Measurements from ENCODE around the gene TMCC1.
"Not testable (repeated sequence)": the region's sequence is repeated elsewhere in the genome, so short reads cannot be mapped to it uniquely, and the experiment has no call there.

TMCC1 gene

DNA sequence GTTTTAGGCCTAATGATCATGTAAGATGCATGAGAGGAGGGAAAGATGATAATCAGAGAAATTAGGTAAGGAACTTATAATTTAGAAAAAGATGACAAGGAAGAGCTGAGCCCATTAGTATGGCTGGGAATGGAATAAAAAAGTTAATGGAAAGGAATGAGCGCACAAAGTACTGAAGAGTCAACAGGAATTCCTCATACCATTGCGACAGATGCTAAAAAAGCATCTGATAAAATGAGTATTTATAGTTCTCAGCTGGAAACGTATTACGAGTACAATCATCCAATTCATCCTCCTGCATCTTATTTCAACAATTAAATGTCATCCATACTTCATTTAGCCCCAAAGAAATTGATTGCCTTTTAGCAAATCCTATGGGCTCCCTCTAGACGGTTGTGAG is 58.9 kb downstream of the TMCC1 start:
- no peak for DNase-seq

DNA sequence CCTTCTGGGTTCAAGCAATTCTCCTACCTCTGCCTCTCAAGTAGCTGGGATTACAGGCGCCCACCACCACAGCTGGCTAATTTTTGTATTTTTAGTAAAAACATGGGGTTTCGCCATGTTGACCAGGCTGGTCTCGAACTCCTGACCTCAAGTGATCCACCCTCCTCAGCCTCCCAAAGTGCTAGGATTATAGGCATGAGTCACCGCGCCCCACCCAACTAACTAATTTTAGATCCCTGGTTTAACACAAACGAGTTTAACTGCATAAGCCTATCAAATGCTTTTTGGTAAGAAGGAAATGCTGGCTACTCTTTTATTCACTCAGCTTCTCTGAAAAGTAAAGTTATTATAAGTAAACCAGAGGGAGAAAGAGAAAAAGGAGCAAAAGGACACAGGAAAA is 61.6 kb downstream of the TMCC1 start:
- not testable (repeated sequence) for DNase-seq

DNA sequence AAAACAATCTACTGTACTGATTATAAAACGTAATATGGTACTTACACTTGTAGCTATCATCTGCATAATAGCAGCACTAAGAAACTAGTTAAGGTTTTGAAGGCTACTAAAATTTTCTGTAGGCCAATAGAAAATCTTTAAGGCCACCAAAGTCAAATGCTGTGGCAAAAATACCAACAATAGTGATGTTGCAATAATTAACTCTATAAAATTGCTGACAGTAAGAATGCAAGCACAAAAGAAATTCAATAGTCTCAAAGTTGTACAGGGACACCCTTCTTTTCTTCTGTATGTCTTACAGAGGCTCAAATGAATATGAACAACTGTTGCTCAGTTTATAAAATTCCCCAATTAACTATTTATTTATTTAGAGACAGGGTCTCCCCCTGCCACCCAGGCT is 62.0 kb downstream of the TMCC1 start:
- DNase-seq = no peak

DNA sequence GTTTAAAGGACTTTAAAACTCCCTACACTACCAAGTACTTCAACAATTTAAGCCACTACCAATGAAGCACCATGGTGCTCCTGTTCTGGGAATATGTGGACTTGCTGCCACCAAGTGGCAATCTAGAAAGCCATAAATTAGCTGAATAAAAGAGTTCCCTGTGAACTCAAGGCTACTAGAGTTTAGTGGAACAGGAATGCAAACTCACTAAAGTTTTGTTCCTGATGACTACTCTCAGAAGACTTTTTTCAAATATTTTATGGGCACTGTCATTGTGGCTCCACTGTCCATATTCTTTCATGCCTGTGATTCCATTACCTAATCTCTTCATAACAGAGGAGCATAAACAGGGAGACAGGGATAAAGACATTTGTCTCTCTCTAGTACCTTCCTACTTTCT is 63.9 kb downstream of the TMCC1 start:
- DNase-seq = peak in 6 of 14 donors; percentile 4 to 50 (median 12)

- no peak for DNase-seq
Measured at GRCh38 chr3:129827765-129828164, 65.7 kb downstream of the TMCC1 start.

DNA sequence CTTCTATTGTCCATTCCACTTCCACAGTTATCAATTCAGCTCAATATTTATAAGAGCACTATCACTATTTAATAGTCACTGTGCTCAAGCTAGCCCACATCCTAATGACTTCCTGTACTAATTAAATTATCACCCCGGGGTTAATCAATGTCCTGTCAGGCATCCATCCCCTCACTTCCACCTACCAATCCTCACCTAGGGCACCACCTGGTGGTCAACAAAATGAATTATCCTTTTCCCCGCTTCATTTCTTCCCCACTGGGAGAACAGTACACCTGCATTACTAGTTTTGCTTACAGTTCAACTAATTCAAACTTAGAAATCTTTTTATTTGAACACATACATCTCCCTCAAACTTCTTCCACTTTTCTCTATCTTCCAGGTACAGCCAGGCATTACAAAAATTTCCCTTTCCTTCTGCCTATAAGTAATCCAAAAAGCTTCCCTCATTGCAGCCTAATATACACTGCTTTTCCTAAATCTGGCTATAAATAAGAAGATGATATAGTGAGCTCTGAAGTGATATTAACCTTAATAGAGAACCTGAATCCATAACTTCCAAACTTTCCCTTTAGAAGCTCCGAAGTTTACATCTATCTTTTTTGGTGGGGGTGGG is 68.5 kb downstream of the TMCC1 start:
- DNase-seq = peak in 3 of 14 donors; percentile 3 to 20 (median 9)

GRCh38 chr3:129822679-129823078 is 70.8 kb downstream of the TMCC1 start:
- DNase-seq = no peak

DNA sequence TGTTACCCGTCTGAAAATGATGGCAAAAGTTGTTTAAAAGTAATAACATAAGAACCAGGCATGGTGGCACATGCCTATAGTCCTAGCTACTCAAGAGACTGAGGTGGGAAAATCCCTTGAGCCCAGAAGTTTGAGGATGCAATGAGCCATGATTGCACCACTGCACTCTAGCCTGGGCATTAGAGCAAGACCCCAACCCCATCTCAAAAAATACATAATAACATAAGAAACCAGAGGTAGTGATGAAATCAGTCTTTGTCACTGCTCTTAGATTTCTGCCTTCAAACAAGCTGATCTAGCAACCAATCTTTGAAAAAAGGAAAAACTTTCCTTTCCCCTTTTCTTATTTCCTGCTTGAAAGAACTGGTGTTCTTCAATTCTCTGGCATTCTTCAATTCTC is 71.3 kb downstream of the TMCC1 start:
- DNase-seq = no peak

- no peak for DNase-seq
Measured at GRCh38 chr3:129820587-129820986, 72.9 kb downstream of the TMCC1 start.

GRCh38 chr3:129812589-129812988 is 80.9 kb downstream of the TMCC1 start:
- peak in 1 of 14 donors; percentile 23 for DNase-seq

DNA sequence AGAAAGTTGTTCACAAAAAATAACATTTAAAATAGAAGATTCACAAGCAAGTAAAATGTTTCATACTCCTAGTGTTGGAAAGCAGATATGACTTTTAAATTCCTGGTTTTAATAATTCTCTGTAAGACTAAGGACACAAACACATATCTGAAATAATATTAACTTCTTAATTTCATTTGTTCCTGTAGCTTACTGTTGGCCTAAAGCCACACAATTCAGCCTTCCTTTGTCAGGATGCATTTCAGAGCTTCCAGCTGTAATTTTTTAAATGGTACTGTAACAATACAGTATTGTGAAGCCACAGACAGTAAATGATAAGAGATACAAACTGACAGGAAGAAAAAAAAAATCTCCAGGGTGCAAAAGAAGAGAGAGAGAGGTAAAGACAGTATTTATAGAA is 84.2 kb downstream of the TMCC1 start:
- no peak for DNase-seq

- DNase-seq = no peak
Measured at GRCh38 chr3:129796146-129796545, 97.4 kb downstream of the TMCC1 start.

DNA sequence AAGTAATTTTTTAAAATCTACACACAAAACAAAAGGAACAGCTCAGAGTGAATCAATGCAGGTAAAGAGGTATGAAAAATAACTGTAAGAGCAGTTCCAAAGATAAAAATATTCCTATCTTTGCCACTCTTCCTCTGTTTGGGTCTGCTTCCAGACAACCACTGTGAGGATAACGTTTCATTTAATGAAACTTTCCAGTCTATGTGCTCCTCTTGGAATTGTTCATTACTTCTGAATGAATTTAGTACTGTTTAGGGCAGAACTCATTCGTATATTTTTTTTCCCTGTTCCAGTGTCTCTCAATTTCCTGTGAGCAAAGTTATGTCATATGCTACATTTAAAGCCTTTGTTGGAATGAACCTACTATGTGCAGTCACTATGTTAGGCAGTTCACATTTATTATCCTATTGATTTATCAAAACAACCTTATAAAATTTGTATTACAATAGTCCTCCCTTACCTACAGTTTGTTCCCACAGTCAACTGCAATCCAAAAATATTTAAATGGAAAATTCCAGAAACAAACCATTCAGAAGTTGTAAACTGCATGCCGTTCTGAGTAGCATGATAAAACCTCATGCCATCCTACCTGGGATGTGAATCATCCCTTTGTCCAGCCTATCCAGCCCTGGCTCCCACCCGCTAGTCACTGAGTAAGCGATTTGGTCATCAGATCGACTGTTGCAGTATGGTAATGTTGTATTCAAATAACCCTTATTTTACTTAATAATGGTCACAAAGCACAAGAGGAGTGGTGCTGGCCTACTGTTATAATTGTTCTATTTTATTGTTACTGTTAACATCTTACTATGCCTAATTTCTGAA is 98.1 kb downstream of the TMCC1 start:
- DNase-seq = no peak

- DNase-seq = peak in 5 of 14 donors; percentile 5 to 47 (median 16)
Measured at GRCh38 chr3:129794311-129795185, 99.0 kb downstream of the TMCC1 start.

- DNase-seq = peak in 3 of 14 donors; percentile 5 to 30 (median 19)
Measured at GRCh38 chr3:129793942-129794310, 99.6 kb downstream of the TMCC1 start.

GRCh38 chr3:129793319-129793718 is 100.2 kb downstream of the TMCC1 start:
- DNase-seq = no peak

GRCh38 chr3:129783470-129783869 is 110.0 kb downstream of the TMCC1 start:
- DNase-seq = no peak

GRCh38 chr3:129778871-129779270 is 114.6 kb downstream of the TMCC1 start:
- DNase-seq = no peak

DNA sequence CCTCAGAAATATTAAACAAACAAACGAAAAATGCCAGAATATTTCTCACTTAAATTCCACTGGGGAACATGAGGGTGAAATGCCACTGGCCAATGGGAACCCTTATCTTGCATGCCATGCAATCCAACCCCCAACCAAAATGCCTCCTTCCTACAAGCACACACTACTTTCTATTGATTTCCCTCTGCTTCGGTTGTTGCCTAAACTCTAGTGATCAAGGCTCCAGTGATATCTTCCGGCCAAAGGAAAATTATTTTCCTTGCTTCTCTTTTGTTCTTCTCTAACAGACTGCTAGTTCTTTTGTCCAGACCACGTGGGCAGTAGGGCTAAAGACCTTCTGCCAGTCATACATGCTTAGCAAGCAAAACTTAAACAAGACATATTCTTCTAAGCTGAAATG is 115.7 kb downstream of the TMCC1 start:
- DNase-seq = peak in 3 of 14 donors; percentile 5 to 20 (median 17)

DNA sequence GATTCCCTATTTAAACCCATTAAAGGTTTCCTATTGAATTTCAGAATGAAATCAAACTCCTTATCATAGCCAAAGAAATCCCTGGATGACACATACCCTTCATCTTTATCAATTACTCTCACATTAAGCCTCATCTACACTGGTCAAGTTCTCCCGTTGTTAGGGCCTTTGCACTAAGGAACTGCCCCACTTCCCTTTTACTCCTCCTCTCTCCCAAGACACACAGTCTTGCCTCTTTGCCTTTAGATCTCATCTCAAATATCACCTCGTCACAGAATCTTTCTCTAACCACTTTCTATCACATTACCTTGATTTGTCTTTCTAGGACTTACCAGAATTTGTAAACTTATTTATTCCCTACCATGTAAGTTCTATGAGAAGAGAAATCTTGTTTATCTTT is 117.6 kb downstream of the TMCC1 start:
- no peak for DNase-seq

- DNase-seq = no peak
Measured at GRCh38 chr3:129773691-129774663, 119.5 kb downstream of the TMCC1 start.

GRCh38 chr3:129770604-129771003 is 122.9 kb downstream of the TMCC1 start:
- no peak for DNase-seq
